ENCODE measurements around the gene CCDC18.
"Not testable (repeated sequence)": the region's sequence is repeated elsewhere in the genome, so short reads cannot be mapped to it uniquely, and the experiment has no call there.

- not testable (repeated sequence) for TF ChIP-seq POLR2AphosphoS5 (IDR thresholded peaks at IDR 0.05); RAD21 (conservative IDR thresholded peaks at IDR 0.05); CTCF (IDR thresholded peaks at IDR 0.05; ENCODE audit: poor library complexity, severe bottlenecking); SMC3 (conservative IDR thresholded peaks at IDR 0.05; ENCODE audit: poor library complexity)
These were observed 17.2 kb upstream of the CCDC18 start for GRCh38 chr1:93163314-93163713.
